Neural cell (in vitro differentiated cells): ENCODE data around the gene ITIH2. TPM values are rescaled to one million over a fixed set of nuclear protein-coding genes. Genes with fewer than 3 reads are reported as not detected.

Source experiments
- H2AFZ ChIP-seq: fragments of 200-600, 300-800 bp; sonication (generic), shearing (Covaris generic); 2 replicates; pipeline ENCODE4 v1.6.0; 2014; ENCODE audit warnings: low read depth, mild to moderate bottlenecking, antibody characterized with exemption, low read length, moderate library complexity
- H3F3A ChIP-seq: fragments of 200-600 bp; shearing (Covaris generic); 2 replicates; pipeline ENCODE4 v1.6.1; 2016; ENCODE audit warnings: mild to moderate bottlenecking, moderate library complexity, mixed read lengths, antibody characterized with exemption, low read length; ENCODE audit not compliant: insufficient read depth, poor library complexity, severe bottlenecking
- H3K27ac ChIP-seq: fragments of 200-600, 300-800 bp; sonication (generic), shearing (Covaris generic); 2 replicates; pipeline ENCODE4 v1.5.1; 2014; ENCODE audit warnings: mild to moderate bottlenecking, low read length, moderate library complexity
- H3K27me3 ChIP-seq: fragments of 300-800, 200-600 bp; sonication (generic), shearing (Covaris generic); 2 replicates; pipeline ENCODE4 v1.6.0; 2014; ENCODE audit warnings: mild to moderate bottlenecking, low read depth, low read length, moderate library complexity; ENCODE audit not compliant: insufficient read depth
- H3K36me3 ChIP-seq: fragments of 300-800, 200-600 bp; sonication (generic), shearing (Covaris generic); 2 replicates; pipeline ENCODE4 v1.5.1; 2014; ENCODE audit warnings: mild to moderate bottlenecking, antibody characterized with exemption, low read length, moderate library complexity; ENCODE audit not compliant: insufficient read depth
- H3K4me2 ChIP-seq: fragments of 300-800, 200-600 bp; sonication (generic), shearing (Covaris generic); 2 replicates; pipeline ENCODE4 v1.6.0; 2014; ENCODE audit warnings: mild to moderate bottlenecking, low read length
- H3K4me3 ChIP-seq: fragments of 300-800, 200-600 bp; sonication (generic), shearing (Covaris generic); 2 replicates; pipeline ENCODE4 v1.5.1; 2014; ENCODE audit warnings: mild to moderate bottlenecking, low read length, moderate library complexity
- H3K79me2 ChIP-seq: fragments of 200-600 bp; shearing (Covaris generic); replicated peaks from 2 replicates; pipeline ENCODE4 v1.6.0; 2014; ENCODE audit warnings: mild to moderate bottlenecking, low read length, moderate library complexity; ENCODE audit not compliant: insufficient read depth
- H3K9ac ChIP-seq: fragments of 300-800, 200-600 bp; sonication (generic), shearing (Covaris generic); 2 replicates; pipeline ENCODE4 v1.6.1; 2016; ENCODE audit warnings: mild to moderate bottlenecking, low read length, mixed read lengths
- H3K9me2 ChIP-seq: fragments of 200-600 bp; shearing (Covaris generic); 2 replicates; pipeline ENCODE4 v1.6.1; 2016; ENCODE audit warnings: mild to moderate bottlenecking, low read length, mixed read lengths; ENCODE audit not compliant: insufficient read depth
- H3K9me3 ChIP-seq: fragments of 200-600, 300-800 bp; sonication (generic), shearing (Covaris generic); 2 replicates; pipeline ENCODE4 v1.6.1; 2016; ENCODE audit warnings: mild to moderate bottlenecking, mixed run types, low read length, moderate library complexity, mixed read lengths
- H4K20me1 ChIP-seq: fragments of 200-600 bp; shearing (Covaris generic); 2 replicates; pipeline ENCODE4 v1.6.1; 2016; ENCODE audit warnings: mild to moderate bottlenecking, mixed run types; ENCODE audit not compliant: insufficient read depth
- CTCF ChIP-seq: fragments of 450-650 bp; IDR thresholded peaks from 2 replicates; pipeline ENCODE4 v1.5.1; 2014; ENCODE audit warnings: antibody characterized with exemption, mild to moderate bottlenecking, moderate library complexity; ENCODE audit not compliant: poor library complexity, severe bottlenecking
- EP300 ChIP-seq: fragments of 450-650 bp; conservative IDR thresholded peaks from 2 replicates; pipeline ENCODE4 v1.6.1; 2014; ENCODE audit warnings: antibody characterized with exemption, mild to moderate bottlenecking, moderate library complexity; ENCODE audit not compliant: poor library complexity, severe bottlenecking
- EZH2 ChIP-seq: fragments of 200-600, 300-800 bp; shearing (Covaris generic), sonication (generic); IDR thresholded peaks from 2 replicates; pipeline ENCODE4 v1.6.1; 2014; ENCODE audit warnings: antibody characterized with exemption, low read length, borderline replicate concordance, mild to moderate bottlenecking; ENCODE audit not compliant: insufficient read depth, poor library complexity, severe bottlenecking
- MXI1 ChIP-seq: fragments of 450-650 bp; conservative IDR thresholded peaks from 2 replicates; pipeline ENCODE4 v1.6.1; 2014; ENCODE audit warnings: antibody characterized with exemption, mild to moderate bottlenecking; ENCODE audit not compliant: poor library complexity, severe bottlenecking
- POLR2AphosphoS5 ChIP-seq: IDR thresholded peaks from 2 replicates; pipeline ENCODE4 v1.6.1; 2012
- RAD21 ChIP-seq: fragments of 450-650 bp; conservative IDR thresholded peaks from 2 replicates; pipeline ENCODE4 v1.6.1; 2014; ENCODE audit warnings: antibody characterized with exemption, mild to moderate bottlenecking, moderate library complexity
- REST ChIP-seq: IDR thresholded peaks from 2 replicates; pipeline ENCODE4 v1.6.1; 2012; ENCODE audit warnings: borderline replicate concordance
- SMC3 ChIP-seq: fragments of 450-650 bp; conservative IDR thresholded peaks from 2 replicates; pipeline ENCODE4 v1.6.1; 2014; ENCODE audit warnings: antibody characterized with exemption, mild to moderate bottlenecking, moderate library complexity; ENCODE audit not compliant: poor library complexity
- TAF1 ChIP-seq: IDR thresholded peaks from 2 replicates; pipeline ENCODE4 v1.6.1; 2012; ENCODE audit warnings: low read depth
- polyA plus RNA-seq: library from polyadenylated mRNA; depleted of rRNA; stranded (reverse); fragments of >200 nt; gene quantifications from 2 replicates; pipeline ENCODE4 v1.2.3, GENCODE V29; 2014

The ITIH2 gene
- polyA plus RNA-seq, 1 donor from 2014 or later, result not detected

GRCh38 chr10:7696545-7696944 lies 6.6 kb upstream of the ITIH2 start:
- no peaks in the 10 kb centered on the region for H3K27me3 ChIP-seq
- H3K36me3 ChIP-seq, result no peaks in the 10 kb centered on the region
- TF ChIP-seq RAD21 (no peak), SMC3 (no peak), POLR2AphosphoS5 (no peak), REST (no peak), EZH2 (no peak), TAF1 (no peak), EP300 (no peak), CTCF (no peak), MXI1 (no peak)
- no peaks in the 10 kb centered on the region for H3K79me2 ChIP-seq
- no peaks in the 10 kb centered on the region for H3K9me2 ChIP-seq
- H3K4me2 ChIP-seq, result no peak overlapping the region
- no peak overlapping the region for H2AFZ ChIP-seq
- H3K9ac ChIP-seq, result no peak overlapping the region
- H3K4me3 ChIP-seq, result no peak overlapping the region
- no peaks in the 10 kb centered on the region for H4K20me1 ChIP-seq
- no peak overlapping the region for H3K27ac ChIP-seq
- H3K9me3 ChIP-seq, result peaks cover 4% of the 10 kb centered on the region
- no peaks in the 10 kb centered on the region for H3F3A ChIP-seq

- H3K9ac ChIP-seq, result no peak overlapping the region
- H3K27ac ChIP-seq, result no peak overlapping the region
- no peaks in the 10 kb centered on the region for H3K27me3 ChIP-seq
- TF ChIP-seq POLR2AphosphoS5 (no peak), REST (no peak), TAF1 (no peak), SMC3 (no peak), EP300 (no peak), MXI1 (no peak), EZH2 (no peak), CTCF (no peak), RAD21 (no peak)
- H3K9me2 ChIP-seq, result no peaks in the 10 kb centered on the region
- H3F3A ChIP-seq, result no peaks in the 10 kb centered on the region
- no peak overlapping the region for H3K4me3 ChIP-seq
- no peaks in the 10 kb centered on the region for H3K36me3 ChIP-seq
- H3K79me2 ChIP-seq, result no peaks in the 10 kb centered on the region
- H3K9me3 ChIP-seq, result no peaks in the 10 kb centered on the region
- no peak overlapping the region for H3K4me2 ChIP-seq
- H2AFZ ChIP-seq, result no peak overlapping the region
- H4K20me1 ChIP-seq, result no peaks in the 10 kb centered on the region
Observed at GRCh38 chr10:7697426-7697825, 5.7 kb upstream of the ITIH2 start.
